KMS-11 (cell line): ENCODE data around the gene TMEM145.

ENCODE experiments used
- H2AFZ ChIP-seq: fragments of 200-600 bp; sonication (generic); 2 replicates; pipeline ENCODE4 v1.6.1; 2016; ENCODE audit warnings: antibody characterized with exemption, mixed run types, low read depth
- H3K27ac ChIP-seq: fragments of 200-600 bp; sonication (generic); 2 replicates; pipeline ENCODE4 v1.6.1; 2016; ENCODE audit warnings: mild to moderate bottlenecking, mixed run types
- H3K27me3 ChIP-seq: fragments of 200-600 bp; sonication (generic); 2 replicates; pipeline ENCODE4 v1.6.1; 2017; ENCODE audit warnings: mild to moderate bottlenecking, low read depth, mixed run types, moderate library complexity; ENCODE audit not compliant: insufficient read depth
- H3K36me3 ChIP-seq: fragments of 200-600 bp; sonication (generic); 2 replicates; pipeline ENCODE4 v1.6.1; 2017; ENCODE audit warnings: mild to moderate bottlenecking, mixed run types; ENCODE audit not compliant: insufficient read depth
- H3K4me1 ChIP-seq: fragments of 200-600 bp; sonication (generic); 2 replicates; pipeline ENCODE4 v1.6.1; 2016; ENCODE audit warnings: mild to moderate bottlenecking, low read depth, mixed run types; ENCODE audit not compliant: poor library complexity, severe bottlenecking
- H3K4me2 ChIP-seq: fragments of 200-600 bp; sonication (generic); 2 replicates; pipeline ENCODE4 v1.7.0; 2016; ENCODE audit warnings: mild to moderate bottlenecking, mixed run types
- H3K4me3 ChIP-seq: fragments of 200-600 bp; sonication (generic); IDR thresholded peaks from 2 replicates; pipeline ENCODE4 v1.6.1; 2017; ENCODE audit warnings: low read depth, low read length, mixed read lengths; ENCODE audit not compliant: insufficient read depth
- H3K79me2 ChIP-seq: fragments of 200-600 bp; sonication (generic); 2 replicates; pipeline ENCODE4 v1.6.1; 2016; ENCODE audit warnings: low read depth, mixed run types; ENCODE audit not compliant: insufficient read depth
- H3K9ac ChIP-seq: fragments of 200-600 bp; sonication (generic); 2 replicates; pipeline ENCODE4 v1.6.1; 2016; ENCODE audit warnings: mild to moderate bottlenecking, mixed run types
- H4K20me1 ChIP-seq: fragments of 200-600 bp; sonication (generic); 2 replicates; pipeline ENCODE4 v1.6.1; 2016; ENCODE audit warnings: mild to moderate bottlenecking, mixed run types; ENCODE audit not compliant: insufficient read depth
- TF ChIP-seq, protein P1 (sequence below): fragments of 200-600 bp; sonication (generic); conservative IDR thresholded peaks from 2 replicates; pipeline ENCODE4 v1.6.1; 2017; ENCODE audit warnings: low read depth, mild to moderate bottlenecking, antibody characterized with exemption, low read length, moderate library complexity, mixed read lengths

TMEM145 gene

DNA sequence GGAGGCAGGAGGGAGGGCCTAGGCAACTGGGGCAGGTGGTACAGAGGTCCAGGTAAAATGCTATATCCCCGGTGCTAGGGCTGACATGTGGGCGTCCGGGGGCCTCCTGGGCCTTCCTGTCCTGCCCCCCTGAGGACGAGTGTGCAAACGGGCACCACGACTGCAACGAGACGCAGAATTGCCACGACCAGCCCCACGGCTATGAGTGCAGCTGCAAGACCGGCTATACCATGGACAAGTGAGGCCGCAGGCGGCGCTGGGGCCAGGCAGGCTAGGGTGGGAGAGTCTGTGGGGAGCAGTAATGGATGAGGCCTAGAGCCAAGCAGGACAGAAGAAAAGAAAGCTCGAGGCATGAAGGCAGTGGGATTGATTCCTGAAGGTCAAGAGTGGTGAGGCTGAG, 55.7 kb downstream of the TMEM145 start:
- H3K36me3 ChIP-seq: no peaks in the 10 kb centered on the region
- no peaks in the 10 kb centered on the region for H3K79me2 ChIP-seq
- TF ChIP-seq, protein P1, sequence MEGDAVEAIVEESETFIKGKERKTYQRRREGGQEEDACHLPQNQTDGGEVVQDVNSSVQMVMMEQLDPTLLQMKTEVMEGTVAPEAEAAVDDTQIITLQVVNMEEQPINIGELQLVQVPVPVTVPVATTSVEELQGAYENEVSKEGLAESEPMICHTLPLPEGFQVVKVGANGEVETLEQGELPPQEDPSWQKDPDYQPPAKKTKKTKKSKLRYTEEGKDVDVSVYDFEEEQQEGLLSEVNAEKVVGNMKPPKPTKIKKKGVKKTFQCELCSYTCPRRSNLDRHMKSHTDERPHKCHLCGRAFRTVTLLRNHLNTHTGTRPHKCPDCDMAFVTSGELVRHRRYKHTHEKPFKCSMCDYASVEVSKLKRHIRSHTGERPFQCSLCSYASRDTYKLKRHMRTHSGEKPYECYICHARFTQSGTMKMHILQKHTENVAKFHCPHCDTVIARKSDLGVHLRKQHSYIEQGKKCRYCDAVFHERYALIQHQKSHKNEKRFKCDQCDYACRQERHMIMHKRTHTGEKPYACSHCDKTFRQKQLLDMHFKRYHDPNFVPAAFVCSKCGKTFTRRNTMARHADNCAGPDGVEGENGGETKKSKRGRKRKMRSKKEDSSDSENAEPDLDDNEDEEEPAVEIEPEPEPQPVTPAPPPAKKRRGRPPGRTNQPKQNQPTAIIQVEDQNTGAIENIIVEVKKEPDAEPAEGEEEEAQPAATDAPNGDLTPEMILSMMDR: no peak
- no peak overlapping the region for H2AFZ ChIP-seq
- no peak overlapping the region for H3K4me3 ChIP-seq
- no peak overlapping the region for H3K9ac ChIP-seq
- H3K4me2 ChIP-seq: no peak overlapping the region
- H4K20me1 ChIP-seq: no peaks in the 10 kb centered on the region
- no peak overlapping the region for H3K27ac ChIP-seq
- no peaks in the 10 kb centered on the region for H3K27me3 ChIP-seq
- no peaks in the 10 kb centered on the region for H3K4me1 ChIP-seq

DNA sequence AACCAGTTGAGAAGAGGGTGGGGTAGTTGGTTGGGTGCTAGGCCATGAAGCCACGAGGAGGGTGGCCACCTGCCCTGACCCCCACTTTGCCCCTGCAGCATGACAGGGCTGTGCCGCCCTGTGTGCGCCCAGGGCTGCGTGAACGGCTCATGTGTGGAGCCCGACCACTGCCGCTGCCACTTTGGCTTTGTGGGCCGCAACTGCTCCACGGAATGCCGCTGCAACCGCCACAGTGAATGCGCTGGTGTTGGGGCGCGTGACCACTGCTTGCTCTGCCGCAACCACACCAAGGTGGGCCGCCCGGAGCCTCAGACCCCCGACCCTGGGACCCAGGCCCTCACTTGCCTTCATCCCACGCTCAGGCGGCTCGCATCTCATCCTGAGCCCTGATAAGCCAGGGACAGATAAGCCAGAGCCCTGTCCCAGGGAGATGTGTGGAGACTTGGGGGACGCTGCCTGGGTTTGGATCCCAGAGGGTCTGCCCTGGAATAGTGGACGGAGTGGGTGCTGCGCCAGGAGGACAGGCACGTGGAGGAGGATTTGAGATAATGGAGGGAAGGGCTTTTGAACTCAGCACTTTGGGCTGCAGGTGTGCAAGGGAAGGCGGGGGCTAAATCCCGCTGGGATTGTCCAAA, 56.4 kb downstream of the TMEM145 start:
- no peak overlapping the region for H3K4me3 ChIP-seq
- no peaks in the 10 kb centered on the region for H3K36me3 ChIP-seq
- no peaks in the 10 kb centered on the region for H3K27me3 ChIP-seq
- H3K79me2 ChIP-seq: no peaks in the 10 kb centered on the region
- TF ChIP-seq, protein P1: no peak
- no peaks in the 10 kb centered on the region for H4K20me1 ChIP-seq
- no peaks in the 10 kb centered on the region for H3K4me1 ChIP-seq
- H3K4me2 ChIP-seq: no peak overlapping the region
- no peak overlapping the region for H3K9ac ChIP-seq
- H3K27ac ChIP-seq: no peak overlapping the region
- H2AFZ ChIP-seq: no peak overlapping the region

DNA sequence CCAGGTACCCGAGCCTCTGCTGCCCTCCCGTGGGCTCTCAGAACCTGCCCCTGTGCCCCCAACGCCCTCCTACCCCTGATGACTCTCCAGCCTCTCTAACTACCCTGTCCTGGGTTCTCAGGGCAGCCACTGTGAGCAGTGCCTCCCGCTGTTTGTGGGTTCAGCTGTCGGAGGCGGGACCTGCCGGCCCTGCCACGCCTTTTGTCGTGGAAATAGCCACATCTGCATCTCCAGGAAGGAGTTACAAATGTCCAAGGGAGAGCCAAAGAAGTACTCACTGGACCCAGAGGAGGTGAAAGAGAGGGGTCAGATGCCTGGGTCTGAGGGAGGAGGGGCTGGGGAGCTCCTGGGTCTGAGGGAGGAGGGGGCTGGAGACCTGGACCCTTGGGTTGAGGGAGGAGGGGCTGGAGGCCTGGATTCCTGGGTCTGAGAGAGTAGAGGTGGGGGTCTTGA, 57.0 kb downstream of the TMEM145 start:
- no peaks in the 10 kb centered on the region for H3K36me3 ChIP-seq
- H4K20me1 ChIP-seq: no peaks in the 10 kb centered on the region
- H3K27ac ChIP-seq: no peak overlapping the region
- TF ChIP-seq, protein P1: no peak
- H3K79me2 ChIP-seq: no peaks in the 10 kb centered on the region
- no peaks in the 10 kb centered on the region for H3K27me3 ChIP-seq
- H2AFZ ChIP-seq: no peak overlapping the region
- H3K4me2 ChIP-seq: no peak overlapping the region
- H3K4me3 ChIP-seq: no peak overlapping the region
- no peaks in the 10 kb centered on the region for H3K4me1 ChIP-seq
- no peak overlapping the region for H3K9ac ChIP-seq

DNA sequence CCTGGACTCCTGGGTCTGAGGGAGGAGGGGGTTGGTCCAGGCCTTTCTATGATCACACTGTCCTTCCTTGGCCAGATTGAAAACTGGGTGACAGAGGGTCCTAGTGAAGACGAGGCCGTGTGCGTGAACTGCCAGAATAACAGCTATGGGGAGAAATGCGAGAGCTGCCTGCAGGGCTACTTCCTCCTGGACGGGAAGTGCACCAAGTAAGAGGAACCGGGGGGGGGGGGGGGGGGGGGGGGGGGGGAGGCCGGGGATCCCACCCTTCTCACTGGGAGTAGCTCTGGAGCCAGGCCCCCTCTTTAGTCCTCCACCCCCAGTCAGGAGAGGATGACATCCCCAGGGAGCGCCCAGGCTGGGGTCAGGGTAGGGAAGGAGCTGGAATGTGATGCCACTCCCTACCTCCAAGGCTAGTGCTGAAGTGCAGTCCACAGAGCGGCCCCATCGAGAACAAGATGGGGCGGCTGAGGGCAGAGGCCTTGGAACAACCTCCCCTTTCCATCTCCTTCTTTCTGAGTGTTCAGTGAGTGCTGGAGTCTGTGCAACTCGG, 57.6 kb downstream of the TMEM145 start:
- Histone ChIP-seq H3K4me3 (no peak overlapping the region), H3K36me3 (no peaks in the 10 kb centered on the region)

More for the DNA sequence above, 57.6 kb downstream of the TMEM145 start:
- H3K27me3 ChIP-seq: no peaks in the 10 kb centered on the region
- TF ChIP-seq, protein P1: no peak
- H3K9ac ChIP-seq: no peak overlapping the region
- no peaks in the 10 kb centered on the region for H3K79me2 ChIP-seq
- no peak overlapping the region for H2AFZ ChIP-seq
- H3K27ac ChIP-seq: no peak overlapping the region
- no peaks in the 10 kb centered on the region for H4K20me1 ChIP-seq
- H3K4me1 ChIP-seq: no peaks in the 10 kb centered on the region
- no peak overlapping the region for H3K4me2 ChIP-seq
